NB4 (cell line): ENCODE measurements around the gene RMI2.
A peak's percentile ranks its signal among the peaks of the same experiment; 100 is the strongest.

Experiments used
- DNase-seq: peaks from one replicate; pipeline ENCODE4 v3.0.0; 2010; ENCODE audit warnings: low read depth
- H3K4me3 ChIP-seq: one replicate; pipeline ENCODE4 v1.5.1; 2011; ENCODE audit warnings: mild to moderate bottlenecking, low read depth, low read length, moderate library complexity
- CTCF ChIP-seq: IDR thresholded peaks from one replicate; pipeline ENCODE4 v1.5.1; 2012; ENCODE audit warnings: low read depth, low read length
- MAX ChIP-seq: IDR thresholded peaks from 2 replicates; pipeline ENCODE4 v1.6.1; 2011; ENCODE audit warnings: low read depth, low read length
- MYC ChIP-seq: IDR thresholded peaks from 2 replicates; pipeline ENCODE4 v1.6.1; 2011; ENCODE audit warnings: low read depth, low read length
- POLR2A ChIP-seq: IDR thresholded peaks from 2 replicates; pipeline ENCODE4 v1.6.1; 2011; ENCODE audit warnings: mild to moderate bottlenecking; ENCODE audit not compliant: insufficient read length; ENCODE audit errors: extremely low read depth

The RMI2 gene

GRCh38 chr16:11356573-11357331 is 11.5 kb downstream of the RMI2 start:
- peak; percentile 76 for DNase-seq
- TF ChIP-seq CTCF, result peak; percentile 69
- TF ChIP-seq MAX, result no peak
- no peak for TF ChIP-seq MYC
- no peak for TF ChIP-seq POLR2A
- no peak overlapping the region for H3K4me3 ChIP-seq

GRCh38 chr16:11358531-11358930 is 13.3 kb downstream of the RMI2 start:
- no peak overlapping the region for H3K4me3 ChIP-seq
- TF ChIP-seq CTCF (no peak), MAX (no peak), MYC (no peak), POLR2A (no peak)
- no peak for DNase-seq

GRCh38 chr16:11359370-11359769 is 14.1 kb downstream of the RMI2 start:
- H3K4me3 ChIP-seq, result no peak overlapping the region
- TF ChIP-seq MAX, result no peak
- no peak for TF ChIP-seq CTCF
- DNase-seq, result no peak

- H3K4me3 ChIP-seq, result no peak overlapping the region
- TF ChIP-seq MYC (no peak), CTCF (no peak), MAX (no peak), POLR2A (no peak)
- DNase-seq, result no peak
Measured at GRCh38 chr16:11360641-11361373, 15.5 kb downstream of the RMI2 start.

- peak; percentile 82 for DNase-seq
- no peak for TF ChIP-seq CTCF
- TF ChIP-seq POLR2A, result no peak
- TF ChIP-seq MAX, result no peak; the same call in 1 of the 2 replicates
- TF ChIP-seq MYC, result no peak
- H3K4me3 ChIP-seq, result no peak overlapping the region
Measured at GRCh38 chr16:11361701-11362451, 16.6 kb downstream of the RMI2 start.
